ENCODE measurements around the gene KRTAP5-9.

Gene KRTAP5-9

GRCh38 chr11:71502871-71503435 is 45.3 kb upstream of the KRTAP5-9 start:
- no peak for TF ChIP-seq CTCF (IDR thresholded peaks at IDR 0.05; ENCODE audit: low read depth, low read length)
- no peak overlapping the region for H3K4me3 ChIP-seq (ENCODE audit: low read depth, low read length)
- in situ Hi-C loops (cut with HindIII; ENCODE audit: low sequenced_read_pairs): no loop called here
- no peak for DNase-seq (ENCODE audit: low read depth, low spot score)

- in situ Hi-C loops (cut with HindIII; ENCODE audit: low sequenced_read_pairs): no loop called here
- TF ChIP-seq CTCF (IDR thresholded peaks at IDR 0.05; ENCODE audit: low read depth, low read length): no peak
- DNase-seq (ENCODE audit: low read depth, low spot score): no peak
- H3K4me3 ChIP-seq (ENCODE audit: low read depth, low read length): no peak overlapping the region
Measured at GRCh38 chr11:71504531-71504930, 43.7 kb upstream of the KRTAP5-9 start.

- H3K4me3 ChIP-seq (ENCODE audit: low read depth, low read length): no peak overlapping the region
- no peak for DNase-seq (ENCODE audit: low read depth, low spot score)
- no peak for TF ChIP-seq CTCF (IDR thresholded peaks at IDR 0.05; ENCODE audit: low read depth, low read length)
- in situ Hi-C loops (cut with HindIII; ENCODE audit: low sequenced_read_pairs): no loop called here
Measured at GRCh38 chr11:71505001-71505400, 43.2 kb upstream of the KRTAP5-9 start.

- no peak overlapping the region for H3K4me3 ChIP-seq (ENCODE audit: low read depth, low read length)
- no peak for DNase-seq (ENCODE audit: low read depth, low spot score)
- in situ Hi-C loops (cut with HindIII; ENCODE audit: low sequenced_read_pairs): no loop called here
- no peak for TF ChIP-seq CTCF (IDR thresholded peaks at IDR 0.05; ENCODE audit: low read depth, low read length)
Measured at GRCh38 chr11:71505781-71506180, 42.4 kb upstream of the KRTAP5-9 start.

GRCh38 chr11:71507102-71507501 is 41.1 kb upstream of the KRTAP5-9 start:
- TF ChIP-seq CTCF (IDR thresholded peaks at IDR 0.05; ENCODE audit: low read depth, low read length): no peak
- in situ Hi-C loops (cut with HindIII; ENCODE audit: low sequenced_read_pairs): no loop called here
- no peak overlapping the region for H3K4me3 ChIP-seq (ENCODE audit: low read depth, low read length)
- no peak for DNase-seq (ENCODE audit: low read depth, low spot score)

GRCh38 chr11:71518506-71519471 is 29.4 kb upstream of the KRTAP5-9 start:
- no peak for DNase-seq (ENCODE audit: low read depth, low spot score)
- no peak for TF ChIP-seq CTCF (IDR thresholded peaks at IDR 0.05; ENCODE audit: low read depth, low read length)
- in situ Hi-C loops (cut with HindIII; ENCODE audit: low sequenced_read_pairs): no loop called here
- H3K4me3 ChIP-seq (ENCODE audit: low read depth, low read length): no peak overlapping the region

All from astrocyte of the spinal cord (primary cell).